Testis (tissue), 3 donors: Measurements from ENCODE around the gene CES2. TPM values are rescaled to one million over a fixed set of nuclear protein-coding genes. Genes with fewer than 3 reads are reported as not detected.

Source experiments
- DNase-seq: peaks from one replicate; pipeline ENCODE4 v3.0.0-alpha.2; 2019
- H3K27ac ChIP-seq, 2 donors: fragments of 200-600 bp; sonication (generic); one replicate each; pipeline ENCODE4 v1.5.1; 2019
- H3K27me3 ChIP-seq: fragments of 200-600 bp; sonication (generic); one replicate; pipeline ENCODE4 v1.5.1; 2019
- H3K36me3 ChIP-seq: fragments of 200-600 bp; sonication (generic); one replicate; pipeline ENCODE4 v1.5.1; 2017; ENCODE audit warnings: low read depth; ENCODE audit errors: missing control alignments
- H3K4me1 ChIP-seq: fragments of 200-600 bp; sonication (generic); one replicate; pipeline ENCODE4 v1.5.1; 2019
- H3K4me3 ChIP-seq, 2 donors: fragments of 200-600 bp; sonication (generic); one replicate each; pipeline ENCODE4 v1.5.1; 2017 to 2019
- H3K9me3 ChIP-seq: fragments of 200-600 bp; sonication (generic); one replicate; pipeline ENCODE4 v1.5.1; 2017
- CTCF ChIP-seq, 3 experiments: fragments of 450-650 bp in 2 of 3; fragments of 200-600 bp in 1 of 3; sonication (generic) in 1 of 3; IDR thresholded peaks; one replicate each; pipeline ENCODE4 v1.5.1; 2016 to 2019; ENCODE audit warnings: antibody characterized with exemption in 3 of 3, mild to moderate bottlenecking in 2 of 3, moderate library complexity in 1 of 3
- POLR2A ChIP-seq: fragments of 450-650 bp; IDR thresholded peaks from one replicate; pipeline ENCODE4 v1.6.1; 2017; ENCODE audit warnings: antibody characterized with exemption, mild to moderate bottlenecking, moderate library complexity
- WGBS, 2 donors: methylation state at CpG; one replicate each; pipeline ENCODE4 v1.1.5; 2018; 5-methylcytosine and 5-hydroxymethylcytosine counted together
- intact Hi-C: fragments of 100-400 bp; cut with DNase I; formaldehyde crosslinking; loops from one replicate; pipeline ENCODE4 v1.15.1; 2023; ENCODE audit warnings: low total_unique reads
- polyA plus RNA-seq: library from polyadenylated mRNA; stranded (reverse); fragments of 350-450 nt; fragmentation: Illumina TruSeq; extraction: RNeasy Lipid Tissue Mini Kit (QIAGEN cat#74804); gene quantifications from one replicate; pipeline ENCODE4 v1.2.3, GENCODE V29; 2014; ENCODE audit warnings: low read depth, low replicate concordance; ENCODE audit not compliant: insufficient read depth
- total RNA-seq, 2 donors: library from RNA; depleted of rRNA; stranded (reverse); fragments of >200 nt; gene quantifications; one replicate each; pipeline ENCODE4 v1.2.3, GENCODE V29; 2016

Gene CES2
- total and polyA plus RNA-seq, 3 donors from 2014 or later: 34.4 to 51.9 (median 49.1) TPM

GRCh38 chr16:66908116-66908515 is 27.2 kb upstream of the CES2 start:
- Histone ChIP-seq H3K27me3 (no peaks in the 10 kb centered on the region), H3K4me3 (no peak overlapping the region), H3K4me1 (peaks cover 34% of the 10 kb centered on the region), H3K36me3 (no peaks in the 10 kb centered on the region), H3K27ac (no peak overlapping the region), H3K9me3 (no peaks in the 10 kb centered on the region)
- intact Hi-C loops: no loop called here
- TF ChIP-seq POLR2A (no peak), CTCF (IDR thresholded peaks at IDR 0.05) (no peak)
- WGBS, 2 donors: 94 to 100% methylated on average over 2 to 3 of the region's 3 CpGs
- no peak for DNase-seq

- no peaks in the 10 kb centered on the region for H3K27me3 ChIP-seq
- 95 to 97% methylated on average over 13 to 14 of the region's 14 CpGs for WGBS, 2 donors
- no peaks in the 10 kb centered on the region for H3K36me3 ChIP-seq
- intact Hi-C loops: no loop called here
- no peak overlapping the region for H3K27ac ChIP-seq
- no peak for DNase-seq
- H3K4me3 ChIP-seq: no peak overlapping the region
- no peak for TF ChIP-seq POLR2A
- no peak for TF ChIP-seq CTCF (IDR thresholded peaks at IDR 0.05)
- peaks cover 28% of the 10 kb centered on the region for H3K4me1 ChIP-seq
- H3K9me3 ChIP-seq: no peaks in the 10 kb centered on the region
Measured at GRCh38 chr16:66908762-66909559, 26.4 kb upstream of the CES2 start.

GRCh38 chr16:66910175-66910940 is 25.0 kb upstream of the CES2 start:
- H3K4me3 ChIP-seq: no peak overlapping the region
- TF ChIP-seq CTCF (IDR thresholded peaks at IDR 0.05): no peak
- WGBS, 2 donors: 88 to 94% methylated on average over 3 to 12 of the region's 14 CpGs
- no peaks in the 10 kb centered on the region for H3K9me3 ChIP-seq
- no peaks in the 10 kb centered on the region for H3K36me3 ChIP-seq
- H3K4me1 ChIP-seq: peaks cover 14% of the 10 kb centered on the region
- intact Hi-C loops: no loop called here
- H3K27ac ChIP-seq: no peak overlapping the region
- no peaks in the 10 kb centered on the region for H3K27me3 ChIP-seq
- DNase-seq: no peak

- TF ChIP-seq CTCF (IDR thresholded peaks at IDR 0.05) (no peak), POLR2A (no peak)
- Histone ChIP-seq H3K27ac (no peak overlapping the region), H3K4me1 (peaks cover 6% of the 10 kb centered on the region), H3K4me3 (no peak overlapping the region), H3K36me3 (no peaks in the 10 kb centered on the region), H3K27me3 (no peaks in the 10 kb centered on the region), H3K9me3 (no peaks in the 10 kb centered on the region)
- WGBS, 2 donors: 80 to 84% methylated on average over 1 to 5 of the region's 5 CpGs
- no peak for DNase-seq
- intact Hi-C loops: no loop called here
Measured at GRCh38 chr16:66911112-66911511, 24.2 kb upstream of the CES2 start.
